Stimulated activated CD8-positive, alpha-beta memory T cell treated with anti-CD3 and anti-CD28 coated beads, Interleukin-4, amount 100 ng/mL, for 1 hour (primary cell): ENCODE measurements around the gene CLEC18B.
A peak's percentile ranks its signal among the peaks of the same experiment; 100 is the strongest.
"Not testable (repeated sequence)": the region's sequence is repeated elsewhere in the genome, so short reads cannot be mapped to it uniquely, and the experiment has no call there.

Source experiments
- DNase-seq, 2 donors: peaks; one replicate each; pipeline ENCODE4 v3.0.0-alpha.2; 2020; ENCODE audit warnings: low read depth in 2 of 2, low spot score in 1 of 2

CLEC18B gene

DNA sequence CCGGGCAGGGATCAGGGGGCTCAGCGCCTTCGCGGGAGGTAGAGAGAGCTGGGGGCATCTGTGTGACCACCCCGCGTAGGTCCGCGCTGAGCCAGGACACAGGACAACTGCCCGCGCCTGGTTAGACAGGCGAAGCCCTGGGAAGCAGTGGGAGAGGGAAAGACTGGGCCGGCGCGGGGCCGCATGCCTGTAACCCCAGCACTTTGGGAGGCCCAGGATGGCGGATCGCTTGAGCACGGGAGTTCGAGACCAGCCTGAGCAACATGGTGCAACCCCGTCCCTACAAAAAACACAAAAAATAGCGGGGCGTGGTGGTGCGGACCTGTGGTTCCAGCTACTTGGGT is 13.9 kb downstream of the CLEC18B start:
- not testable (repeated sequence) for DNase-seq

DNA sequence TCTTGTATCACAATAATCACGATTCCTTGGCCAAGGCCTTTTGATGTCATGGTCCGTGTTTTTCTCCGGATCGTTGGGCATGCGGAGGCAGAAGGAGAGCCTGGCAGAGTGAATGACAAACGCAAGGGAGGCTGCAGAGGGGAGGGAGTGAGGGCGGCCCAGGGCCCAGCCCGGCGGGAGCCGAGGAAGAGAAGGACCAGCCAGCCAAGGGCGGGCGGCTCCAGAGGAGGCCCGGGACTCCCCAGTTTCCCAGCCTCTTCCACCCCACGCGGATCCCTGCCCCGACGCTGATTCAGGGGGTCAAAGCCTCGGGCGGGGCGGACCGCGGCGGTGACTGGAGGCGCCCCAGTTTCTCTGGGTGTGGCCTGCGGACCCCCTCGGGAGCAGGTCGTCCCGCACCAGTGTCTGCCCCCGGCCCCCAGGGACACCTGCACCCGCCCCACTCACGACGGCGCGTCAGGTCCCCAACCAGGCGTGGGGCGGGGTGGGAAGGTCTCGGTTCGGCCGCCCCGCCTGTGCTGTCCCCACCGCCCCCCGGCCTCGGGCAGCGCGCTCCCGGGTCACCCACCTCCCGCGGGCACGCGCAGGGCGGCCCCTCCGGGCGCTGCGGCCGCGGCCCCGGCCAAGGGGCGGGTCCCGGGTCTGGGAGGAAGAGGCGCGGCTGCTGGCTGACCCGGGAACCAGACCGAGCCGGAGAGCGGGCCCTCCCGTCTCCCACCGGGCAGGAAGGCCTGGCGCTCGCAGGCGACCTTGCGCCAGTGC is 14.5 kb downstream of the CLEC18B start:
- DNase-seq, result not testable (repeated sequence)

- DNase-seq, result not testable (repeated sequence)
Measured at GRCh38 chr16:74404148-74404933, 16.9 kb downstream of the CLEC18B start.

GRCh38 chr16:74400238-74400637 is 21.0 kb downstream of the CLEC18B start:
- not testable (repeated sequence) for DNase-seq

GRCh38 chr16:74398212-74398895 is 22.9 kb downstream of the CLEC18B start:
- DNase-seq, result not testable (repeated sequence)

- not testable (repeated sequence) for DNase-seq
Measured at GRCh38 chr16:74396521-74397017, 24.7 kb downstream of the CLEC18B start.

DNA sequence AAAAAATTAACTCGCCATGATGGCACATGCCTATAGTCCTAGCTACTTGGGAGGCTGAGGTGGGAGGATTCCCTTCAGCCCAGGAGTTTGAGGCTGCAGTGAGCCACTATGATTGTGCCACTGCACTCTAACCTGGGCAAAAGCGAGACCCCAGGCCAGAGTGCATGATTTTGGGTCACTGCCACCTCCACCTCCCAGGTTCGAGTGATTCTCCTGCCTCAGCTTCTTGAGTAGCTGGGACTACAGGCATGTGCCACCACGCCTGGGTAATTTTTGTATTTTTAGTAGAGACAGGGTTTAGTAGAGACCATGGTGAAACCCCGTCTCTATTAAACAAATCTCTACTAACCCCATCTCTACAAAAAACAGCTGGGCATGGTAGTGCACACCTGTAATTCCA is 26.7 kb downstream of the CLEC18B start:
- not testable (repeated sequence) for DNase-seq

GRCh38 chr16:74394131-74394530 is 27.1 kb downstream of the CLEC18B start:
- DNase-seq, result not testable (repeated sequence)

DNA sequence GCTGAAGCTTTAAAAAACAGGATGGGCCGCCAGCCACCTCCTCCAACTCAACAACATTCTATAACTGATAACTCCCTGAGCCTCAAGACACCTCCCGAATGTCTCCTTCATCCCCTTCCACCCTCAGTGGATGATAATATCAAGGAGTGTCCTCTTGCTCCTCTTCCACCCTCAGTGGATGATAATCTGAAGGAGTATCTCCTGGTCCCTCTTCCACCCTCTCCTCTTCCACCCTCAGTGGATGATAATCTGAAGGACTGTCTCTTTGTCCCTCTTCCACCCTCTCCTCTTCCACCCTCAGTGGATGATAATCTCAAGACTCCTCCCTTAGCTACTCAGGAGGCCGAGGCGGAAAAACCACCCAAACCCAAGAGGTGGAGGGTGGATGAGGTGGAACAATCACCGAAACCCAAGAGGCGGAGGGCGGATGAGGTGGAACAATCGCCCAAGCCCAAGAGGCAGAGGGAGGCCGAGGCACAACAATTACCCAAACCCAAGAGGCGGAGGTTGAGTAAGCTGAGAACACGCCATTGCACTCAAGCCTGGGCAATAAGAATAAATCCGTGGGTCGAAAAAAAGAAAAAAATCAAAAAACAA is 29.7 kb downstream of the CLEC18B start:
- DNase-seq, result not testable (repeated sequence)

DNA sequence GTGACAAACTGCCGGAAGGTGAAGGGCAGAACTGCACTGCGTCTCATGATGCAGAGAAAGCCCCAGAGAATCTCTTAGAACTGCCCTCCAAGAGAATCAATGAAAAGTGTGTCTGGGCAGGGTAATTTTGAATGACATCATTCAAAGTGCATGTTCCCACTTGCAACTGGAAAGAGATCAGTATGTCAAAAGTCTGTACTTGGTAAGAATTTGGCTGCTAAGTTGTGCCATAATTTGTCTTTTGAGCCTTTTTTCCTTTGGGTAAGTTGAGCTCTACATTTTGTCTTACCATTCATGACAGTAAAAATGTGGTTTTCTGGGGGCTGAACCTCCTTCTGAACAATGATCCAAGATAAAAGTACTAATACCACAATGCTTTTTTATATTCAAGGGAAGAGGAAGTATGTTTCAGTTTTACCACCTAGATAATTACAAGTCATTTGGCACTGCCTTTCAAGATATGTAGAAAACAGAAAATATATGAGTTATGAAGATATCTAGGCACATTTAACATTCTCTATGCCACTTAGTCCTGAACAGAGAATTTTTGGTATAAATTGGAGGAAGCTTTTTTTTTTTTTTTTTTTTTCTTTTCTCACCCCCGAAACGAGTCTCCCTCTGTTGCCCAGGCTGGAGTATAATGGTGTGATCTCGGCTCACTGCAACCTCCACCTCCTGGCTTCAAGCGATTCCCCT is 38.8 kb downstream of the CLEC18B start:
- not testable (repeated sequence) for DNase-seq

DNA sequence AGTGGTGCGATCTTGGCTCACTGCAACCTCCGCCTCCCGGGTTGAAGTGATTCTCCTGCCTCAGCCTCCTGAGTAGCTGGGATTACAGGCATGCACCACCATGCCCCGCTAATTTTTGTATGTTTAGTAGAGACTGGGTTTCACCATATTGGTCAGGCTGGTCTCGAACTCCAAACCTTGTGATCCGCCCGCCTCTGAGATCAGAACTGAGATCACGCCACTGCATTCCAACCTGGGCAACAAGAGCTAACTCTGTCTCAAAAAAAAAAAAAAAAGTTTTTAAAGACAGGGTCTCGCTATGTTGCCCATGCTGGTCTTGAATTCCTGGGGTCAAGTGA is 47.5 kb downstream of the CLEC18B start:
- DNase-seq, result not testable (repeated sequence)

GRCh38 chr16:74372953-74373846 is 48.1 kb downstream of the CLEC18B start:
- DNase-seq, result no peak

- no peak for DNase-seq
Measured at GRCh38 chr16:74372369-74372768, 48.9 kb downstream of the CLEC18B start.

DNA sequence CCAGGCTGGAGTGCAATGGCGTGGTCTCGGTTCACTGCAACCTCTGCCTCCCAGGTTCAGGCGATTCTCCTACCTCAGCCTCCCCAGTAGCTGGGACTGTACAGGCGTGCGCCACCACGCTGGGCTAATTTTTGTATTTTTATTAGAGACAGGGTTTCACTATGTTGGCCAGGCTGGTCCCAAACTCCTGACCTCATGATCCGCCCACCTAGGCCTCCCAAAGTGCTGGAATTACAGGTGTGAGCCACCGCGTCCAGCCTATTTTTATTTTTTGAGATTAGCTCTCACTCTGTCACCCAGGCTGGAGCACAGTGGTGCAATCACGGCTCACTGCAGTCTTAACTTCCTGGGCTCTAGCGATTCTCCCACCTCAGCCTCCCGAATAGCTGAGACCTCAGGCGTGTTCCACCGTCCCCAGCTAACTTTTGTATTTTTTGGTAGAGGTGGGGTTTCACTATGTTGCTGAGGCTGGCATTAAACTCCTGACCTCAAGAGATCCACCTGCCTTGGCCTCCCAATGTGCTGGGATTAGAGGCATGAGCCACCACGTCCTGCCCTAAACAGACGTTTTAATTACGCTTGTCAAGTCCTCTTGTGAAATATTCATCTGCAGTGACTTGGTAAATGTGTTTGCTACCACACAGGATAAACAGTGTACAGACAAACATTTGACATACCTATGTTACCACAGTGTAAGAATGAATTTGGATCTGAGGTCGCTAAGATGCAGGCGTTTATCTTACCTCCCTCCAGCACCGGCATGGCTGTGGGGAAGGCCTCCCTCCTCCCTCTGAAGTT is 50.7 kb downstream of the CLEC18B start:
- not testable (repeated sequence) for DNase-seq

DNA sequence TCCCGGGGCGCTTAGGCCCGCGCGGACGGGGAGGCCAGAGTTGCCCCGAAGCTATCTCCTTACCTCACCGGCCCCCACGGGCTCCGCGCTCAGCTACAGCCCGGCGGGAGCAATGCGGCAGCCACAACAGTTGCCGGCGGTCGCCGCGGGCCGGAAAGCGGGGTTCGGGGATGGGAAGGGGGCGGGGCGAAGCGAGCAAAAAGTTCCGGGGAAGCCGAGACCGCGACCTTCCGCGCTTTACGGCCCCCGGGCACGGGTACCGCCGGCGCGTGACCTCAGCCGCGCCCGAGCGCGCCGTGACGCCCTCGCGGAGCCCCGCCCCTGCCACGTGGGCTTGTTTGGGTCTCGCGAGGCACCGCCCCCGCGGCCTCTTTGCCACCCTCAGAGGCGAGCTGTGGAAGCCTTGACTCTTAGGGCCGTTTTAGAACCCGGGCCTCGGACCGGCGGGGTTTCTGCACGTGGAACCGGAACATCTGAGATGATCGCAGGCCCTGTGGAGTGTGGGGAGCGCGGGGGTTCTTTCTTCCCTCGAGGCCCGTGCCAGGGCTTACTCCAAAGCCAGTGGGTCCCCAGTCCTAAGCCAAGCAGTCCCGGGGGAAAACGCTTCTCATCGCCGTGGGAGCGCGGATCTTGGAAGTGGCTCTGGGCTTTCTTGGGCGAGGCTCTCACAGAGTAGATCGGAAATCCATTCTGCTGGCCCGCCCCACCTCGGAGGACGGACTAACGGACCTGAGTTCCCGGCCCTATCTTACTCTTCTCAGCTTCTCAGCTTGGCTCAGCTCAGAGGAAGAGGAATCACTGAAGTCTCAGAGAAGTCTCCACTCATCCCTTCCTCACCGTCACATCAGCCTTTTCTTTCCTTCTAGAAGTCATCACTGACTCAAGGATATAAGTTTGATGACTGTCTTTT is 53.0 kb downstream of the CLEC18B start:
- DNase-seq, result peak; percentile 94 to 99

DNA sequence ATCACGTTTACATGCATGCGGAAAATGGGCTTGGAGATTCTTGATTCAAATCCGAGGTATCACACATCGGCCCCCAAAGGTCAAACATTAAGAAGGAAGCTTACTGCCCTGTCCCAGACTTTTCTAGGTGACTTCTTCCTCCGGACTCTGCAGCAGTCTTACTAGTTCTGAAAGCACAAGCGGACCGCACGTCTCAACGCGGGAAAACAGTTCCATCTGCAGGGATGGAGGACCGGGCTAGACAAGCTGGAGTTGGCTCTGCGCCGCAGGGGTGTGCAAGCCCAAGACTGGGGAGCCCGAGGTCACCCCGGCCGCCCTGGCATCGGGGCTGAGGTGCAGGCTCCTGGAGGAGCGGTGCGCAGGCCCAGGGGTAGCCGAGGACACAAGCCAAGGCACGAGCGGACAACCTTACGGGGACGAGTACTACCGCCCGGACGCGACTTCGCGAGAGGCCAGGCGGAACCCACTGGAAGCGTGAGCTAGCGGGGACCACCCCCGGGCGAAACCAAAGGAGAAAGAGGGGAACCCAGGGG is 53.7 kb downstream of the CLEC18B start:
- DNase-seq, result peak in 1 of 2 donors; percentile 3
